CD4-positive, alpha-beta T cell treated with Interleukin-10 for 1 hour (primary cell): ENCODE data around the gene KPNA3.

Source experiments
- DNase-seq: peaks from one replicate; pipeline ENCODE4 v3.0.0-alpha.2; 2020

KPNA3 gene

DNA sequence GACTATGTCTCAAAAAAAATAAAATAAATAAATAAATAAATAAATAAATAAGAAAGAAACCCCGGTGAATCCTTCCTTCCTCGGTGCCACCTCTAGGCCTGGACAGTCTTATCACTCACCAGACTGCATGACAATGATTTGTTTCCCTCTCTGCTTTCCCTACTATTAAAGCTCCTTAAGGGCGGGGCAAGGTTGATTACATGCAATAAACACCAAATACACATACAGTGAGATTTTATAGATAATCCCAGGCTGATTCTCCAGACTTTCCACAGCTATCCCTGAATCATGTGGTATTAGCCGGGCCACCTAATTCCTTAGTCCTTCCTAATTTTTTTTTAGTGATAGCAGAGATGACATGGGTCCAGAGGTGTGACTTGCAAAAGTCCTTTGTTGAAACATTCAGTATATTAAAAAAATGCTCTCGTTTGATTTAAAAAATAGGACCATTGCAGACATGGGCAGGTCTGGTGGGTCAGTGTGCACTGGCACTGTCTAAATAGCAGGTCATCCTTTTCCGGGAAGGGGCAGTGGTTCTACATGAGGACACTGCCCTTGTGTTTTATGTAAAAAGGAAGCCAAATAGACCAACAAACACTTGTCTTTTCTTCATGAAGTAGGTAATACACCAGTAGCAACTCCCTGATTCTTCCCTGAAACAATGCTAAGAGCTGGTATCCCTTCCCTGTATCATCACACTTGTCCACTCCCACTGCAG is 115.7 kb downstream of the KPNA3 start:
- no peak for DNase-seq

DNA sequence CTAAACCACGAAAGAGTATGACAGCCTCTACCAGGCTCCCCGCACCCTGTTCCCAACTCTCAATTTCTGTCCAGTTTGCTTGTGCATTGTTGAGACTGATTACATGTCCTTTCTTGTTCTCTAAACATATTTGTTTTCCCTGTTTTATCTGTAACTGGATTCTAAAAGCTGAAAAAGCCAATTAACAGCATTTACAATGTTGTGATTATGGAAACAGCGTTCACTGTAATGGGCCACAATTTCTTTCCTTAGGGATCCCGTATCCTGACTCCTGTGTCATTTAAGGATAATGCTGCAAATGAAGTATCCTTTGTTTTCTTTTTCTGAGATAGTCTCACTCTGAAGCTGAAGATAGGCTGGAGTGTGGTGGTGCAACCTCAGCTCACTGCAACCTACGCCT is 121.7 kb downstream of the KPNA3 start:
- DNase-seq = no peak

DNA sequence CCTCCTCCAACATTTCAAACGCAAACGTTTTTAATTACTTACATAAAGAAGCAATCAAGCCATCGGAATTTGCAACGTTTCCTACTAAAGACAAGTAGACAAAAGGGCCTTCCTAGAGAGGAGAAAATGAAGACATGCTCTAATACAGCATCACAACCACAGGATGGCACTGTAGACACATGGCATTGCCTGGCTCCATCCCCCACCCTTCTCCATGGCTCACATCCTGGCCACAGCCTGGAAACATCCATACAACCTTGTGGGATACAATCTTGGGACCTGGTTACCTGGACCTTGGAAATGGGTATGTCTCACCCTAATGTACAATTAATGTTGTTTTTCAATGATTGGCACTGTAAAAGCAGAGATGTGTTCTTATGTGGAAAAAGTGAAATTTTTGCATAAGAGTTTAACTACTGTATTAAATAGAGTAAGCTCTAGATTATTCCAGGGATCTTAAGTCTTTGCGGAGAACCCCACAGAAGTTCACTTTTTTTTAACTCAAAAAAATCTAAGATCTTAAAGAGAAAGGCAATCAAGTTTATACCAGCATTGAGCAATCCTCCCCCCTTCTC is 122.7 kb downstream of the KPNA3 start:
- peak; percentile 12 for DNase-seq

DNA sequence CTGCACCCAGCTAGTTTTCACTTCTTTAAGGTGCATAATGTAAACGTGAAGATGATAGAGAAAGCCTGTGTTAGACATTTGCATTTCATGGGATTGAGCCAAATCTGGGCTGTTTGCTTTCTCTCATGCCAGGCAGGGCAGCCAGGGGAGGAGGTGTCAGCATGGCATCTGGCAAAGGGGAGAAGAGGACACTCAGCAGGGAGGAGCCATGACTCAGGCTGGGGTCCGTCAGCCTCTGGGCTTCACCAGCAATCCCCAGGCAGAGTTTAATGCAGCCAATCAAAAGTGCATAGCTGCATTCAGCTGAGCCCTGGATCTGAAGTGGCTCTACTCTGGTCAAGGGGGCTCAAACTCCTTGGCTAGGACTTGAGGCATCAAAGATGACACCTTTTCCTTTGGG is 124.7 kb downstream of the KPNA3 start:
- DNase-seq = no peak

DNA sequence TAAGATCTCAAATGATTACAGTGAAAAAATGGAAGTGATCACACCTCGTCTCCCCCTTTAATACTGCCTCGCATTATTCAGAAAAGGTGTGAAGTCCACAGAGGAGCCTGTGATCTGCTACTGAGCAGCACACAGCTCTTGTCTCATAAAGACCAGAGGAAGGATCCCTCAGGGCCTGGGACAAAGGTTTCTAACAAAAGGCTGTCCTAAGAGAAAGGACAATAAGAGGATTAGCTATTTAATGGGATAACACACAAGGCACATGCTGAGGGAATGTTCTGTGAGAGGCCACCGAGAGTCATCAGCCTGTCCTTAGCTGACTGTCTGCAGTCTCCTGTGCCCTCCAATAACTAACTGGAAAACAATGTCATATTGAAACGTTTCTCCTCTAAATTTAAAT is 127.9 kb downstream of the KPNA3 start:
- no peak for DNase-seq

DNA sequence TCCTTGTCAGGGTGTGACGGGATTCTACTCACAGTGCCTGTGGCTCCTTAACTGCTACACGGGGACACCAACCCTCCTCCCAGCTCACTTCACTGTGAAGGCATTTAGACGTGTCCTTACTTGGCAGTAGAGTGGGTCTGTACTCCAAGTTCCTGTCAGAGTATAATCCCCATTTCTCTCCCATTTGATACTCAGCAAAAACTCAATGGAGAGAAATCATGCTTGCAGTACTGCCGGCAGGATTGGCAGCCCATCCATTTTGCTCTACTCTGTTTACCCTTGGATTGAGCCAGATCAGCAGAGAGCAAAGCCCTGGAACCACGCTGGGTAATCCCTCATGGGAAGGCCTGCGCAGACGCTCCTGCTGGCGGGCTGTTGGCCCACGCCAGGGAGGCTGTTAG is 135.2 kb downstream of the KPNA3 start:
- DNase-seq = no peak

DNA sequence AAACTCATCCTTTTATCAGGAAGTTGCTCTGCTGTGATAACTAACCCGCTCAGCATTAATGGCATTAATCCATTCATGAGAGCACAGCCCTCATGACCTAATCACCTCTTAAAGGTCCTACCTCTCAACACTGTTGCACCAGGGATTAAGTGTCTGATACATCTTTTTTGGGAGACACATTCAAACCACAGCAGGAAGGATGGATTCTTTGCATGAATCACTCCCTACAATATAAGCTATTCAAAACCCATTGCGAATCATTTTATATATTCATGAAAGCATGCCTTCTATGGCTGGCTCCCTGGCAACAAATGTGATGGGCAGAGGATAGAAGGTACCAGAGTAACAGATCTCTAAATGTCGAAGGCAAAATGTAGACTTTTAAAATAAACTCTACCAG is 136.6 kb downstream of the KPNA3 start:
- DNase-seq = no peak

DNA sequence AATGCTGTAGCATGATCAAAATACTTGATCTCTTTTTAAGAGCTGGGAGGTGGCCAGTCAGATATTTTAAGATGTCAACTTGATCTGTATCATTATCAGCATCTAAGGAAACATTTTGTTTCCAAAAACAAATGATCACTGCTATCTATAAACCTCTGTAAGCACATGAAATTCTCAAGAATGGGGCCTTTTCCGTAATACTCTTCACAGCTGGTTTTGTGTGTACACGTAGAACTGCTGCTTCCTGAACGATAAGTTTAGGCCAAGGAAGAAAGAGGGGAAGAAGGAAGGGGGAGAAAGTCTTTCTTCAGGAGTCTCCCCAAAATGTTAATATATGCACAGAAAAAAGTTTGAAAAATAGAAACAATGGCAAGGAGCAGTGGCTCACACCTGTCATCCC is 138.5 kb downstream of the KPNA3 start:
- no peak for DNase-seq

DNA sequence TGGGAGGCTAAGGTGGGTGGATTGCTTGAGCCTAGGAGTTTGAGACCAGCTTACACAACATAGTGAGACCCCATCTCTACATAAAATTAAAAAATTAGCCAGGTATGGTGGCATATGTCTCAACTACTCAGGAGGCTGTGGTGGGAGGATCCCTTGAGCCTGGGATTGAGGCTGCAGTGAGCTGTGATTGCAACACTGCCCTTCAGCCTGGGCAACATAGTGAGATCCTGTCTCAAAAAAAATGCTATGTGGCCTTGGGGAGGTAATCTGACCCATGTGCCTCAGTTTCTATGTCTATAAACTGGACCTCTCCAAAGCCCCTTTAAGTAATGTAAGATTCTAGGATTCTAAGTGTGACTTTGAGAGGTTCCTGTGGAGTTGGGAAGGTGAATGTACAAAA is 139.0 kb downstream of the KPNA3 start:
- no peak for DNase-seq

DNA sequence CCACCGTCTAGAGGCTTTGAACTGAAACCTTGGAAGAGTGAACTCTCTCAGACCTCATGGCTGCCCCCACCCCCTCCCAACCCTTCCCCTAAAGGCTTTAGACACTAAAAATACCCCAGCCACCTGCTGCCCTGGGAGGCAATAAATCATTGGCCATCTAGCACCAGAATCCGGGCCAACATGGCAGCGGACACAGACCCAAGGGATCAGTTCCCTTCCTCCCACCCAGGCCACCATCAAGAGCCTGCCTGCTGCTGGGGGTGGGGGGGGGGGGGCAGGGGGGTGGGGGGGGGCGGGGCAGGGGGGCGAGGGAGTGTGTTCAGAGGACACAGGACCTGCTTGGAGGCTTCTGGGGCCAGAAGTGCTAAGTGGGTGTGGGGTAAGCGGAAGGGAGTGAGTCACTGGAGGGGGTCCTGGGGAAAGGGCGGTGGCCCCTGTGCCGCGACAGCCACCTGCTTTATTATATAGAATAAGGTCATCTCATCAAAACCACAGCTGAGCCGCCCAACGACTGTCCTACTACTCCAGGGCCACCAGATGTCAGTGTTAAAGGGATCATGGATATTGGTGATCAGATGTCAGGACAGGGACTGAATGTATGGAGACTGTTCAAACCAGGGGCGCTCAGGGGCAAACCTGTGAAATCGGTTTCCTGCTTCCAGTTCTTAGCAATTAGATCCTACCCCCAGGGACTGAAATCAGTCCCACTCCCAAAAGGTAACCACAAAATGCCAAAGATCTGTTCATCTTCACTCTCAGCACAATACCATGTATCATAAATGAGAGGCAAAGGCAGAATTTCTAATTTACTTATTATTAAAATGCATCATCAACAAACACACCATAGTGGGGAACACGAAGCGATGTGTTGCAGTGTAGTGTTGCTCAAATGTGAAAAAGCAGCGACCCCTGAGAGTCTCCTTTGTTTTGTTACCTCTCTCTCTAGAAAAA is 139.9 kb downstream of the KPNA3 start:
- peak; percentile 38 for DNase-seq

DNA sequence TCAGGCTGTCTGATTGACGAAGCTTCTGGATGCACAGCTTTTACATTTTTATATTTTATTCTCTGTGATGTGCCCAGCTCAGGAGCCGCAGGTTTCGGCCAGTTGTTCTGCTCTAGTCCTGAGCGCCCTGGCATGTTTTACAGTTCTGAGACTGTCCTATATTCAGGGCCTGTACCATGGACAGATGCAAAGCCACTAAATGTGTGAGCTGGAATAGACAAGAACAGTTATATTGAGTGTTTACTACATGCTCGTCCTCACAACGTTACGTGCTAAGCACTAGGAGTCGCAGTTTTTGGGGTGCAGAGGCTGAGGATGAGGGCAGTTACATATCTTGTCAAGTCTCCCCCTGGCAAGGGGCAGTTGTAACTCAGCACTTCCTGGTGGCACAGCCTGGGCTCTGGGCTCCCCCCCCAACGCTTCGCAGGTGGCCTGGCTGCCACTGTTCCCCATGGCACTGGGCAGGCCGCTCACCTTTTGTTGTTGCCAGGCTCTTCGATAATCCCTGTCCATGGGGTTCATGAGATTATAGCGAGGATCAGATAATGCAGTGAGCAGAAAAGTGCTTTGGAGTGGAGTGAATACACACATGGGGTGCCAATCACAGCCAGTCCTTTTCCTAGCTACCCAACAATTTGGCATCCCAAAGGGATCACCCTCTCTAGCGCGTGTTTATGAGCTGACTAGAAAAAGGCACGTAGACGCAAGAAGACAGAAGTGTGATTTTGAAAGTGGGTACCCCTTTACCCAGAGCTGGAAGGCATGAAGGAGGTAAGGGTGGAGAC is 140.7 kb downstream of the KPNA3 start:
- no peak for DNase-seq

DNA sequence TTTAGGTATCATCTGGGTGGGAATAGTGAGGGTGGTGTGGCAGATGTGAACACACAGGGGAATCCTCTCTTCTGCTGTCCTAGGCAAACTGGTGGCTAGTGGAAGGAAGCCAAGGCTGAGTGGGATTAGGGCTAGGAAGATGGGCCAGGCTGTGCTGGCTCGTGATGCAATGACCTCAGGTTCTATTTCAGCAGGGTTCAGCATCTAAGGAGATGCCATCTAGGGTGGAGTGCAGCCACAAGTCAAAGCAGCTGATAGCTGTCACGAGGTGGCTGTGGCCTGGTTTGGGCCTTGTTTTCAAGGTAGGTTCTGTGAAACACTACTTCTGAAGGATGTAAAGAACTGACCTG is 142.5 kb downstream of the KPNA3 start:
- DNase-seq = no peak
